ENCODE results near the gene GLRX5. TPM values are rescaled to one million over a fixed set of nuclear protein-coding genes. Genes with fewer than 3 reads are reported as not detected.

GLRX5 gene
- total RNA-seq, 1 experiment from 2014 or later: 72.8 TPM

- no peak for TF ChIP-seq AFF4 (CRISPR knock-in tag; IDR thresholded peaks at IDR 0.05; ENCODE audit: borderline replicate concordance)
- TF ChIP-seq IRF1 (CRISPR knock-in tag; IDR thresholded peaks at IDR 0.05): no peak
- TF ChIP-seq FOXK1 (CRISPR knock-in tag; IDR thresholded peaks at IDR 0.05): no peak
Measured at GRCh38 chr14:95543021-95543420, 8.2 kb downstream of the GLRX5 start (continued).

GRCh38 chr14:95544588-95544987 is 9.7 kb downstream of the GLRX5 start:
- Mint-ChIP-seq H3K4me1 (peaks cover 4% of the 10 kb centered on the region; the same call in 1 of the 2 replicates), H3K4me3 (no peak overlapping the region), H3K27ac (no peak overlapping the region), H3K27me3 (ENCODE audit: low read depth) (no peaks in the 10 kb centered on the region), H3K36me3 (peaks cover 11% of the 10 kb centered on the region), H3K9me3 (peaks cover 5% of the 10 kb centered on the region)
- POLR2A ChIA-PET: interaction anchor here (1.0 kb wide), 1 partner anchor 10 kb away, joined by 4 read pairs; the partner anchor contains the start of gene GLRX5
- CTCF ChIA-PET: no interaction called here
- TF ChIP-seq ZBTB43 (CRISPR knock-in tag; IDR thresholded peaks at IDR 0.05): no peak
- no peak for TF ChIP-seq CREB1 (CRISPR knock-in tag; IDR thresholded peaks at IDR 0.05)
- no peak for TF ChIP-seq ARID4B (CRISPR knock-in tag; IDR thresholded peaks at IDR 0.05; ENCODE audit: borderline replicate concordance)
- TF ChIP-seq SP1 (CRISPR knock-in tag; conservative IDR thresholded peaks at IDR 0.05): no peak
- no peak for TF ChIP-seq USF2 (CRISPR knock-in tag; IDR thresholded peaks at IDR 0.05)
- TF ChIP-seq AR (CRISPR knock-in tag; IDR thresholded peaks at IDR 0.05): no peak
- no peak for TF ChIP-seq ZNF121 (CRISPR knock-in tag; IDR thresholded peaks at IDR 0.05)
- TF ChIP-seq RELA (CRISPR knock-in tag; IDR thresholded peaks at IDR 0.05; ENCODE audit: borderline replicate concordance): no peak
- no peak for TF ChIP-seq ATF6 (CRISPR knock-in tag; IDR thresholded peaks at IDR 0.05)
- no peak for TF ChIP-seq CBFB (CRISPR knock-in tag; IDR thresholded peaks at IDR 0.05; ENCODE audit: low read depth)
- TF ChIP-seq MAX (CRISPR knock-in tag; IDR thresholded peaks at IDR 0.05): no peak
- no peak for TF ChIP-seq GTF2I (CRISPR knock-in tag; conservative IDR thresholded peaks at IDR 0.05)
- TF ChIP-seq MLX (CRISPR knock-in tag; IDR thresholded peaks at IDR 0.05): no peak
- no peak for DNase-seq (ENCODE audit: low spot score)
- ATAC-seq: no peak

Data from WTC11 (cell line).